Measurements from ENCODE around the gene EIF4G3. TPM values are rescaled to one million over a fixed set of nuclear protein-coding genes. Genes with fewer than 3 reads are reported as not detected.

The EIF4G3 gene
- total RNA-seq, 1 experiment from 2014 or later: 55.4 TPM

GRCh38 chr1:21149855-21150432, 26.8 kb downstream of the EIF4G3 start:
- H3K9me3 Mint-ChIP-seq (ENCODE audit: unreplicated experiment): no peaks in the 10 kb centered on the region
- intact Hi-C loops (cut with micrococcal nuclease; ENCODE audit: unreplicated experiment): no loop called here
- Histone ChIP-seq H3K4me3 (ENCODE audit: low read depth, low read length) (no peak overlapping the region), H3K9me3 (no peaks in the 10 kb centered on the region), H3K4me1 (peaks cover 9% of the 10 kb centered on the region; the same call in 1 of the 2 replicates), H3K27me3 (replicated peaks; ENCODE audit: control insufficient read depth, insufficient read depth, low read length) (no peaks in the 10 kb centered on the region), H3K36me3 (ENCODE audit: control insufficient read depth, insufficient read depth, low read length) (peaks cover 1% of the 10 kb centered on the region; the same call in 1 of the 2 replicates)
- H3K4me3 Mint-ChIP-seq (ENCODE audit: unreplicated experiment): no peak overlapping the region
- H3K27me3 Mint-ChIP-seq (ENCODE audit: insufficient read depth, unreplicated experiment): no peaks in the 10 kb centered on the region
- peaks cover 14% of the 10 kb centered on the region for H3K36me3 Mint-ChIP-seq (ENCODE audit: insufficient read depth, unreplicated experiment)
- peak in 1 of 2 experiments; percentile 20 for DNase-seq
- CTCF ChIA-PET: no interaction called here
- TF ChIP-seq CTCF (IDR thresholded peaks at IDR 0.05; ENCODE audit: insufficient read depth in 1 of 2, low read depth in 1 of 2, low read length in 1 of 2, severe bottlenecking in 1 of 2, unreplicated experiment in 1 of 2): no peak
- POLR2A ChIA-PET: no interaction called here
- no TSS peak for BruUV-seq (replicated peaks)
- no peaks in the 10 kb centered on the region for H3K4me1 Mint-ChIP-seq (ENCODE audit: low read depth, unreplicated experiment)
- H3K27ac Mint-ChIP-seq (ENCODE audit: unreplicated experiment): peak overlapping the region; percentile 0

- no TSS peak for BruUV-seq (replicated peaks)
- Mint-ChIP-seq H3K4me1 (ENCODE audit: low read depth, unreplicated experiment) (no peaks in the 10 kb centered on the region), H3K27ac (ENCODE audit: unreplicated experiment) (peak overlapping the region; percentile 0), H3K4me3 (ENCODE audit: unreplicated experiment) (no peak overlapping the region), H3K36me3 (ENCODE audit: insufficient read depth, unreplicated experiment) (peaks cover 14% of the 10 kb centered on the region), H3K9me3 (ENCODE audit: unreplicated experiment) (no peaks in the 10 kb centered on the region), H3K27me3 (ENCODE audit: insufficient read depth, unreplicated experiment) (no peaks in the 10 kb centered on the region)
- Histone ChIP-seq H3K9me3 (no peaks in the 10 kb centered on the region), H3K36me3 (ENCODE audit: control insufficient read depth, insufficient read depth, low read length) (peaks cover 1% of the 10 kb centered on the region; the same call in 1 of the 2 replicates), H3K4me1 (peaks cover 9% of the 10 kb centered on the region; the same call in 1 of the 2 replicates), H3K27me3 (replicated peaks; ENCODE audit: control insufficient read depth, insufficient read depth, low read length) (no peaks in the 10 kb centered on the region), H3K4me3 (ENCODE audit: low read depth, low read length) (no peak overlapping the region)
- no peak for TF ChIP-seq CTCF (IDR thresholded peaks at IDR 0.05; ENCODE audit: insufficient read depth in 1 of 2, low read depth in 1 of 2, low read length in 1 of 2, severe bottlenecking in 1 of 2, unreplicated experiment in 1 of 2)
- ChIA-PET POLR2A (no interaction called here), CTCF (no interaction called here)
- intact Hi-C loops (cut with micrococcal nuclease; ENCODE audit: unreplicated experiment): no loop called here
- DNase-seq: peak in 1 of 2 experiments; percentile 12
Measured at GRCh38 chr1:21149430-21149854, 27.3 kb downstream of the EIF4G3 start.

GRCh38 chr1:21143752-21144151, 32.9 kb downstream of the EIF4G3 start:
- no TSS peak for BruUV-seq (replicated peaks)
- Mint-ChIP-seq H3K9me3 (ENCODE audit: unreplicated experiment) (no peaks in the 10 kb centered on the region), H3K27ac (ENCODE audit: unreplicated experiment) (no peak overlapping the region), H3K36me3 (ENCODE audit: insufficient read depth, unreplicated experiment) (peaks cover 6% of the 10 kb centered on the region), H3K4me3 (ENCODE audit: unreplicated experiment) (no peak overlapping the region), H3K4me1 (ENCODE audit: low read depth, unreplicated experiment) (no peaks in the 10 kb centered on the region), H3K27me3 (ENCODE audit: insufficient read depth, unreplicated experiment) (no peaks in the 10 kb centered on the region)
- H3K4me1 ChIP-seq: no peaks in the 10 kb centered on the region
- DNase-seq: no peak
- H3K9me3 ChIP-seq: no peaks in the 10 kb centered on the region
- peaks cover 1% of the 10 kb centered on the region; the same call in 1 of the 2 replicates for H3K36me3 ChIP-seq (ENCODE audit: control insufficient read depth, insufficient read depth, low read length)
- ChIA-PET POLR2A (no interaction called here), CTCF (no interaction called here)
- no peak overlapping the region for H3K4me3 ChIP-seq (ENCODE audit: low read depth, low read length)
- no peaks in the 10 kb centered on the region for H3K27me3 ChIP-seq (replicated peaks; ENCODE audit: control insufficient read depth, insufficient read depth, low read length)
- no peak for TF ChIP-seq CTCF (IDR thresholded peaks at IDR 0.05; ENCODE audit: insufficient read depth in 1 of 2, low read depth in 1 of 2, low read length in 1 of 2, severe bottlenecking in 1 of 2, unreplicated experiment in 1 of 2)
- intact Hi-C loops (cut with micrococcal nuclease; ENCODE audit: unreplicated experiment): no loop called here
